B cell (primary cell): Measurements from ENCODE around the gene CLASRP.
"Not testable (repeated sequence)": the region's sequence is repeated elsewhere in the genome, so short reads cannot be mapped to it uniquely, and the experiment has no call there.

ENCODE experiments used
- CTCF ChIP-seq: fragments of 200-600 bp; IDR thresholded peaks from one replicate; pipeline ENCODE4 v1.8.0; 2022; ENCODE audit warnings: antibody characterized with exemption, mild to moderate bottlenecking
- EZH2 ChIP-seq: IDR thresholded peaks from 2 replicates; pipeline ENCODE4 v1.6.1; 2012; ENCODE audit warnings: borderline replicate concordance, low read depth, mild to moderate bottlenecking, moderate library complexity, low read length; ENCODE audit not compliant: insufficient read depth, poor library complexity, severe bottlenecking

DNA sequence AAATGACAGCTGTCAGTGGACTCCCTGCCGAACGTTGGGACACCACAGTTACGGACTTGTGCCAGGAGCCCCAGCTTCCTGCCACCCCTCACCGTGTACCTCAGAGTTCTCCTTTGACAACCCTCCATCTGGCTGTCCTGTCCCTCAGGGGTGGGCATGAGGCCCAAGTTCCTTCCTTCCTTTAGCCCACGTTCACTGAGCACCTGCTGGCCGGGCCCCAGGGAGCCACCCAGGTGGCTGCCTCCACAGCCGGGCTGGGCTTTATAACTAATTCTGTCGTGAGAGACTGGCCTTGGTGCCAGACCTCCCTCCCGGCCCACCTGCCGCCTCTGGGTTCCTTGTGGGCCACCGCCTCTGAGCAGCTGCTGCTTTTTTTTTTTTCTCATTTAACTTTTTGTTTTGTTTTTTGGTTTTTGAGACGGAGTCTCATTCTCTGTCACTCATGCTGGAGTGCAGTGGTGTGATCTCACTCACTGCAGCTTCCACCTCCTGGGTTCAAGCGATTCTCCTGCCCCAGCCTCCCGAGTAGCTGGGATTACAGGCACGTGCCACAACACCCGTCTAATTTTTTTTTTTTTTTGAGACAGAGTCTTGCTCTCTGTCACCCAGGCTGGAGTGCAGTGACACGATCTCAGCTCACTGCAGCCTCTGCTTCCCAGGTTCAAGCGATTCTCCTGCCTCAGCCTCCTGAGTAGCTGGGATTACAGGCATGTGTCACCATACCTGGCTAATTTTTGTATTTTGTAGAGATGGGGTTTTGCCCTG, 79.9 kb downstream of the CLASRP start:
- not testable (repeated sequence) for TF ChIP-seq CTCF, EZH2
